Gastroesophageal sphincter (tissue), 4 donors: ENCODE data around the gene CEMIP. TPM values are rescaled to one million over a fixed set of nuclear protein-coding genes. Genes with fewer than 3 reads are reported as not detected.

Experiments used
- ATAC-seq: fragments of 150-250 bp; one replicate; pipeline ENCODE4 v1.9.1; 2016; ENCODE audit warnings: mild to moderate bottlenecking, moderate library complexity
- H3K27ac ChIP-seq, 4 donors: fragments of 200-600 bp; sonication (generic) in 3 of 4; 1 replicate in 3 of 4; 2 replicates in 1 of 4; pipeline ENCODE4 v1.5.1; 2016 to 2019
- H3K27me3 ChIP-seq: fragments of 200-600 bp; sonication (generic); one replicate; pipeline ENCODE4 v1.5.1; 2019
- H3K36me3 ChIP-seq, 2 donors: fragments of 200-600 bp; sonication (generic); one replicate each; pipeline ENCODE4 v1.5.1; 2019; ENCODE audit warnings: control low read depth in 1 of 2
- H3K4me1 ChIP-seq, 3 donors: fragments of 200-600 bp; sonication (generic); 1 replicate in 2 of 3; 2 replicates in 1 of 3; pipeline ENCODE4 v1.5.1; 2016 to 2019; ENCODE audit warnings: control low read depth in 2 of 3
- H3K4me3 ChIP-seq, 2 donors: fragments of 200-600 bp; sonication (generic); one replicate each; pipeline ENCODE4 v1.5.1; 2019; ENCODE audit warnings: mild to moderate bottlenecking in 1 of 2, moderate library complexity in 1 of 2
- H3K9me3 ChIP-seq, 3 donors: fragments of 200-600 bp; sonication (generic); one replicate each; pipeline ENCODE4 v1.5.1; 2017 to 2019; ENCODE audit warnings: control low read depth in 2 of 3
- EP300 ChIP-seq: sonication (generic); formaldehyde crosslinking; IDR thresholded peaks from one replicate; pipeline ENCODE4 v1.6.1; 2017; ENCODE audit warnings: antibody characterized with exemption, mild to moderate bottlenecking
- POLR2A ChIP-seq, 2 donors: fragments of 450-650 bp; IDR thresholded peaks; one replicate each; pipeline ENCODE4 v1.6.1; 2017; ENCODE audit warnings: antibody characterized with exemption in 2 of 2, mild to moderate bottlenecking in 2 of 2, moderate library complexity in 1 of 2
- POLR2AphosphoS5 ChIP-seq: sonication (generic); formaldehyde crosslinking; IDR thresholded peaks from one replicate; pipeline ENCODE4 v1.6.1; 2017; ENCODE audit warnings: antibody characterized with exemption
- WGBS, 2 donors: methylation state at CpG; one replicate each; pipeline ENCODE4 v1.1.5; 2018; ENCODE audit warnings: low coverage in 1 of 2; 5-methylcytosine and 5-hydroxymethylcytosine counted together
- total RNA-seq, 4 donors: library from RNA; depleted of rRNA; stranded (reverse); fragments of >200 nt; gene quantifications; one replicate each; pipeline ENCODE4 v1.1.0, GENCODE V29; 2016
- TF ChIP-seq, protein P1 (sequence below), 4 experiments: fragments of 200-600 bp in 2 of 4; fragments of 450-650 bp in 2 of 4; sonication (generic) in 1 of 4; IDR thresholded peaks; one replicate each; pipeline ENCODE4 v1.5.1; 2017 to 2019; ENCODE audit warnings: antibody characterized with exemption in 4 of 4, mild to moderate bottlenecking in 2 of 4, moderate library complexity in 2 of 4

Gene CEMIP
- total RNA-seq, 4 donors from 2014 or later = 0.35 to 0.54 TPM; not detected in 2

DNA sequence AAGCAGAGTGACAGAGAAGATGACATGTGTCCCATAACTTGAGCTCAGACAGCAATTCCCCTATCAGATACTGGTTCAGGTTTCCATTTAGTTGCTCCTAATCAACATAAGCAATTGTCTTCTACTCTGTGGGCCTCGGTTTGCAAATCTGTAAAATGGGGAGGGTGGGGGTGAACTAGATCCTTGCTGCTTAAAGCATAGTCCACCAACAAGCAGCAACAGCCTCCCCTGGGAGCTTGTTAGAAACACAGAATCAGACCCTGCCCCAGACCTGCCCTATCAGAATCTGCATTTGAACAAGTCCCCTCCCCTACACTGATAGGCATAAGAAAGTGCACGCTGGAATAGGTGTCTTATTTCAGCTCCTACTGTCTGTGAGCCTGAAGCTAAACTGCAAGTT lies 87.8 kb downstream of the CEMIP start:
- 63 to 100% methylated on average over 1 of the region's 2 CpGs for WGBS, 2 donors
- no peak for ATAC-seq

DNA sequence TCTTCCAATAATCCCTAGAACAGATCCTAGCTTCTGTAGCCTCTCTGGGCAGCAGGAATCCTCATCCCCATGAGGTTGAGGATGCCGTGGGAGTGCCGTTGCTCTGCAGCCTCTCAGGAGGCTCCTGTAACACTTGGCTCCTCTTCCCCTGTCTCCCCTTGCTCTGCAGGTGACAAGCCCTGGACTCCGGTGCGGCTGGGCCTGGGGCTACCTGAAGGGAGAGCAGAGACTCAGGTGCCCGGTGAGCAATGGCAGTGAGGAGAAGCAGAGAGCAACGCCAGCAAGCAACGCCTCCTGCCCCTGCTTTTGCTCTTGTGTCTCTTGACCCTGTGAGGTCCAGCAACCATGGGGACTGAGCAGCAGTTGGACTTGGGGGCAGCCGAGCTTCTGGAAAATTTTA lies 91.2 kb downstream of the CEMIP start:
- no peak overlapping the region for H3K4me3 ChIP-seq
- no peak for ATAC-seq
- H3K9me3 ChIP-seq = no peaks in the 10 kb centered on the region
- peaks cover 0 to 14% (median 0%) of the 10 kb centered on the region in 3 donors for H3K4me1 ChIP-seq
- WGBS, 2 donors = 88% methylated on average over 4 of the region's 8 CpGs; no CpG with 5 or more reads in 1 of the 2 donors
- no peak overlapping the region for H3K27ac ChIP-seq
- no peaks in the 10 kb centered on the region for H3K27me3 ChIP-seq
- H3K36me3 ChIP-seq = no peaks in the 10 kb centered on the region
- TF ChIP-seq POLR2A (IDR thresholded peaks at IDR 0.05) (no peak), EP300 (no peak), POLR2AphosphoS5 (no peak)
- TF ChIP-seq, protein P1, sequence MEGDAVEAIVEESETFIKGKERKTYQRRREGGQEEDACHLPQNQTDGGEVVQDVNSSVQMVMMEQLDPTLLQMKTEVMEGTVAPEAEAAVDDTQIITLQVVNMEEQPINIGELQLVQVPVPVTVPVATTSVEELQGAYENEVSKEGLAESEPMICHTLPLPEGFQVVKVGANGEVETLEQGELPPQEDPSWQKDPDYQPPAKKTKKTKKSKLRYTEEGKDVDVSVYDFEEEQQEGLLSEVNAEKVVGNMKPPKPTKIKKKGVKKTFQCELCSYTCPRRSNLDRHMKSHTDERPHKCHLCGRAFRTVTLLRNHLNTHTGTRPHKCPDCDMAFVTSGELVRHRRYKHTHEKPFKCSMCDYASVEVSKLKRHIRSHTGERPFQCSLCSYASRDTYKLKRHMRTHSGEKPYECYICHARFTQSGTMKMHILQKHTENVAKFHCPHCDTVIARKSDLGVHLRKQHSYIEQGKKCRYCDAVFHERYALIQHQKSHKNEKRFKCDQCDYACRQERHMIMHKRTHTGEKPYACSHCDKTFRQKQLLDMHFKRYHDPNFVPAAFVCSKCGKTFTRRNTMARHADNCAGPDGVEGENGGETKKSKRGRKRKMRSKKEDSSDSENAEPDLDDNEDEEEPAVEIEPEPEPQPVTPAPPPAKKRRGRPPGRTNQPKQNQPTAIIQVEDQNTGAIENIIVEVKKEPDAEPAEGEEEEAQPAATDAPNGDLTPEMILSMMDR (IDR thresholded peaks at IDR 0.05) = no peak

More for the DNA sequence above, 87.8 kb downstream of the CEMIP start:
- Histone ChIP-seq H3K36me3 (no peaks in the 10 kb centered on the region), H3K4me3 (no peak overlapping the region), H3K4me1 (peaks cover 0 to 15% (median 0%) of the 10 kb centered on the region in 3 donors), H3K27me3 (no peaks in the 10 kb centered on the region), H3K9me3 (no peaks in the 10 kb centered on the region), H3K27ac (no peak overlapping the region)
- TF ChIP-seq POLR2AphosphoS5 (no peak), EP300 (no peak), POLR2A (IDR thresholded peaks at IDR 0.05) (no peak)
- TF ChIP-seq, protein P1 (IDR thresholded peaks at IDR 0.05) = no peak

DNA sequence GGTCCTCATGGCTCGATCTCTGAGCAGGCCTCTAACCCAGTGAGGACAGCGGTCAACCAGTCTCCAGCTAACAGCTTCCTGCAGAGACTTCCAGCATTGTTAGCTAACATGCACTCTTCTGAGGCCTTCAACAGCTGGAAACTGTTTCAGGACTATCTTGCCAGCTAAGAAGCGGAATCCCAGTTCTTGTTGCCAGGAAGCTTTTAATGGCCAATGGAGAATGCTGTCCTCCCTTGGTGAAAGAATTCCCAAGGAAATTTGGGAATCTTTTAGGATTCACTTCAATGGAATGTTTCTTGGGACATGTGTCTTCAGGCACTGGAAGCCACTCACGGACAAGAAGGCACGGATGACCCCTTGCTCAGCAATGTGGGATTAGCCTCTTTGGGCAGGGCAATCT lies 91.7 kb downstream of the CEMIP start:
- Histone ChIP-seq H3K9me3 (no peaks in the 10 kb centered on the region), H3K36me3 (no peaks in the 10 kb centered on the region), H3K27ac (no peak overlapping the region), H3K27me3 (no peaks in the 10 kb centered on the region), H3K4me1 (peaks cover 0 to 19% (median 2%) of the 10 kb centered on the region in 3 donors), H3K4me3 (no peak overlapping the region)
- 32 to 73% methylated on average over 2 to 5 of the region's 5 CpGs for WGBS, 2 donors
- TF ChIP-seq POLR2AphosphoS5 = peak; percentile 9
- TF ChIP-seq EP300 = no peak
- ATAC-seq = peak; percentile 29

DNA sequence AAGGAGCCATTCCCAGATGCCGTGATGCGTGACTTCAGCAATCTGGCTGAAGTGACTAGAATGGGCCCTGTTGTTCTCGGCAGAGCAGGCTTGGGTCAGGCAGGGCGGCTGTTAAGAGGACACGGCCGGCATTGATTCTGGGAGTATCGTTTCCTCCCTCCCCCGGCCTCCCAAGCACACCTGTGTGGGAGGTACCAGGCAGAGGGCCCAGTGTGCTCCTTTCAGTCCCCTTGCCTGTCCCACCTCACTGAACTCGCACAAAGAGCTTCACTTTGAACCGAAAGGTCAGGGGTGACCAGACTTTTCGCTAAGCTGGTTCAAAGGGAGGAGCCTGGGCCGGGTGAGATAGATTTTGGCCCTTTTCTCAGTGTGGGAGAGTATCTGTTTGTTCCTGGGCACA lies 92.7 kb downstream of the CEMIP start:
- Histone ChIP-seq H3K27ac (no peak overlapping the region), H3K36me3 (no peaks in the 10 kb centered on the region), H3K4me3 (no peak overlapping the region), H3K4me1 (peaks cover 0 to 26% (median 4%) of the 10 kb centered on the region in 3 donors), H3K27me3 (no peaks in the 10 kb centered on the region), H3K9me3 (no peaks in the 10 kb centered on the region)
- WGBS, 2 donors = 97 to 100% methylated on average over 2 to 5 of the region's 12 CpGs
- TF ChIP-seq POLR2AphosphoS5 (no peak), POLR2A (IDR thresholded peaks at IDR 0.05) (no peak), EP300 (no peak)
- TF ChIP-seq, protein P1 (IDR thresholded peaks at IDR 0.05) = no peak
- no peak for ATAC-seq

DNA sequence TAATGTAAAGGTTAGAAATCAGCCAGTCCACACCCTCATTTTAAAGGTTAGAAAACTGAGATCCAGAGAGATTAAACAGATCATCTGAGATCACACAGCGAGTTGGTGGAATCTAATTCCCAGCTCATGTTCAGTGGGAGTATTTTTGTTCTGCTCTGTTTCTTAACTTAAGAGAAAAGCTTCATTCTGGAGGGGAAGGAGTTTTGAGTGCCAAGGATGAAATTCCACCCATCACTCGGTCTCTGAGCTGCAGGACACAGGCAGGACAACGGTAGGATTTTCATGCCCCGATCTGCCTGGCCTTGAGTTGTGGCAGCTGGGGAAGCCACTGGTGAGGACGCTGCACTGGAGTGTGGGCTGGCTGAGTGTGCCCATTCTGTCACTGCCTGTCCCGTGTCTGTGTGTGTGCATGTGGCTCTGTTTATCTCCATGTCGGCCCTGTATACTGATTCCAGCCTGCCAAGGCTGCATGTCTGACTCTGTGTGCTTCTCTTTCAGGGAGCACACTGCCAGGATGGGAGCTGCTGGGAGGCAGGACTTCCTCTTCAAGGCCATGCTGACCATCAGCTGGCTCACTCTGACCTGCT lies 94.3 kb downstream of the CEMIP start:
- TF ChIP-seq POLR2AphosphoS5 (no peak), POLR2A (IDR thresholded peaks at IDR 0.05) (no peak), EP300 (no peak)
- no peak overlapping the region for H3K4me3 ChIP-seq
- H3K27ac ChIP-seq = no peak overlapping the region
- no peak for ATAC-seq
- H3K4me1 ChIP-seq = peaks cover 0 to 26% (median 4%) of the 10 kb centered on the region in 3 donors
- no peaks in the 10 kb centered on the region for H3K36me3 ChIP-seq
- no peaks in the 10 kb centered on the region for H3K9me3 ChIP-seq
- 75 to 80% methylated on average over 1 to 2 of the region's 7 CpGs for WGBS, 2 donors
- no peaks in the 10 kb centered on the region for H3K27me3 ChIP-seq
